Measurements from ENCODE around the gene BHLHE23. TPM values are rescaled to one million over a fixed set of nuclear protein-coding genes. Genes with fewer than 3 reads are reported as not detected.

Gene BHLHE23
- not detected for total RNA-seq

DNA sequence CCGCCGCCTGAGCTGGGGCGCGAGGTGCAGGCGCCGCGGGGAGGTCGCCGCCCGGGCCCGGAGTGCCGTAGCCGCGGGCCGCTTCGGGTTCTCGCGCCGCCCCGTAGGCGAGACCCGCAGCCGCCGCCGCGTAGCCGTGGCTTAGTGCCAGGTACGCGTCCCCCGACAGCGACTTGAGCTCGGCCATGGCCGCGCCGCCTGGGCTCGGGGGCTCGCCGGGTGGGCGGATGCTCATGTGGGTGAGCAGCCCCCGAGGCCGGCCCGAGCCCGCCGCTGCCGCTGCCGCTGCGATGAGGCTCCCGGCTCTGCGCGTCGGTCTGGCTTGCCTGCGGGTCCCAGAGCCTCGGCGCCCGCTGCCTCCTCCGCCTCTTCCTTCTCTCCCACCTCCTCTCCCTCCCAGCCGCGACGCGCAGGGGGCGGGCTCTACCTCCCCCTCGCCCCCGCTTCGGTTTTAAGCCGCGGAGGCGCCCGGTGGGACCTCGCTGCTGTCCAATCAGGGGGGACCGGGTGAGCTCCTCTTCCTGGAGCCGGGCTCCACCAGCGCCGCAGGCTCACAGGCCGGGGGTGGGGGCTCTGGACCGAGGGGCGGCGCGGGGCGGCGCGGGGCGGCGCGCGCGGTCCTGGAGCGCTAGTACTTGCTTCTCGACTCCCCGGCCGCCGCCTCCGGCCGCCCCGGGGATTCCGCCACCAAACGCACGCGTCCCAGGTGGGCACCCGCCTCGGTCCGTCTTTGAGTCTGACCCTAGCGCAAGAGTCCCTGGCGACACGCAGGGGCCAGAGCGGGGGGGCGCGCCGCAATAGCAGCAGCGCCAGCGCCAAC is at the start of gene BHLHE23:
BHLHE23 (minus strand) TSS at position 425 of the 820 bp plus-strand sequence; CDS start at position 235, 190 bp downstream.
- no peak within 1 kb of the TSS for H3K4me3 ChIP-seq
- no peaks in the 10 kb centered on the region for H3K36me3 ChIP-seq
- no peak for DNase-seq
- peaks cover 0 to 13% of the 10 kb centered on the region in 2 donors for H3K4me1 ChIP-seq
- H3K9me3 ChIP-seq, result no peaks in the 10 kb centered on the region
- H3K27me3 ChIP-seq, result peaks cover 23 to 71% of the 10 kb centered on the region in 2 donors
- H3K27ac ChIP-seq, result no peak within 1 kb of the TSS
- TF ChIP-seq, protein P1, sequence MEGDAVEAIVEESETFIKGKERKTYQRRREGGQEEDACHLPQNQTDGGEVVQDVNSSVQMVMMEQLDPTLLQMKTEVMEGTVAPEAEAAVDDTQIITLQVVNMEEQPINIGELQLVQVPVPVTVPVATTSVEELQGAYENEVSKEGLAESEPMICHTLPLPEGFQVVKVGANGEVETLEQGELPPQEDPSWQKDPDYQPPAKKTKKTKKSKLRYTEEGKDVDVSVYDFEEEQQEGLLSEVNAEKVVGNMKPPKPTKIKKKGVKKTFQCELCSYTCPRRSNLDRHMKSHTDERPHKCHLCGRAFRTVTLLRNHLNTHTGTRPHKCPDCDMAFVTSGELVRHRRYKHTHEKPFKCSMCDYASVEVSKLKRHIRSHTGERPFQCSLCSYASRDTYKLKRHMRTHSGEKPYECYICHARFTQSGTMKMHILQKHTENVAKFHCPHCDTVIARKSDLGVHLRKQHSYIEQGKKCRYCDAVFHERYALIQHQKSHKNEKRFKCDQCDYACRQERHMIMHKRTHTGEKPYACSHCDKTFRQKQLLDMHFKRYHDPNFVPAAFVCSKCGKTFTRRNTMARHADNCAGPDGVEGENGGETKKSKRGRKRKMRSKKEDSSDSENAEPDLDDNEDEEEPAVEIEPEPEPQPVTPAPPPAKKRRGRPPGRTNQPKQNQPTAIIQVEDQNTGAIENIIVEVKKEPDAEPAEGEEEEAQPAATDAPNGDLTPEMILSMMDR (IDR thresholded peaks at IDR 0.05), result no peak
- no peak for TF ChIP-seq POLR2A (IDR thresholded peaks at IDR 0.05)
- intact Hi-C loops (cut with DNase I; ENCODE audit: low total_unique reads), result loop anchor here (2.0 kb wide), 1 partner anchor 34 kb away; no protein-coding TSS in a partner anchor

DNA sequence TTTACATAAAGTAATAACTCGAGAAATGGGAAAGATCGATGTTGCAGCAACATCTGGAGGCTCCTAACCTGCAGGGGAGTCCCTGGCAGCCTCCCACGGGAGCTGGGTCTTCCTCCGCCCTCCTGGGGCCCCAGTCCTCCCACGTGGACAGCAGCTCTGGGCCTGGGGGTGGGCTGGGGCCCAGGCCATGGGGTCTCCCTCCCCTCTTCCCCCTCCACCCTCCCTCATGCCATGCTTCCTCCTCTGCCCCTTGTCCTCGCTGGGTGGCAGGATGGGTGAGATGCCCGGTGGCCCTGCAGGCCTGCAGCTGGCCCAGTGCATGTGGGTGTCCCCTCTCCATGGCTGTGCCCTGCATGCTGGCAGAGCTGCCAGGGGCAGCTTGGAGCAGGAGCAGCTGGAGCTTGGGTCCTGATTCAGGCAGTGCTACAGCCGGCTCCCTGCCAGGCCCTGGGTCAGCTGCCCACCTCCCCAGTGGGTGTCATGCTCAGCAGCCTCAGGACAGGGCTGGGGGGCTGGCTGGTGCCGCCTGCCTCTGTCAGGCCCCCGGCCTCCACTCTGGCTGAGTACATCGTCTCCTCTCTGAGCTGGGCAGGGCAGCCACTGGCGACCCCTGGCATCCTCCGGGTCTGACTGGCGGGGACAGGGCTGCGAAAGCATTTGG is 48.9 kb upstream of the BHLHE23 start:
- intact Hi-C loops (cut with DNase I; ENCODE audit: low total_unique reads), result no loop called here
- H3K27me3 ChIP-seq, result no peaks in the 10 kb centered on the region
- no peak for DNase-seq
- no peaks in the 10 kb centered on the region for H3K4me1 ChIP-seq
- H3K36me3 ChIP-seq, result no peaks in the 10 kb centered on the region
- H3K27ac ChIP-seq, result no peak overlapping the region
- TF ChIP-seq, protein P1 (IDR thresholded peaks at IDR 0.05), result no peak
- no peak for TF ChIP-seq POLR2A (IDR thresholded peaks at IDR 0.05)
- no peak overlapping the region for H3K4me3 ChIP-seq
- no peaks in the 10 kb centered on the region for H3K9me3 ChIP-seq

DNA sequence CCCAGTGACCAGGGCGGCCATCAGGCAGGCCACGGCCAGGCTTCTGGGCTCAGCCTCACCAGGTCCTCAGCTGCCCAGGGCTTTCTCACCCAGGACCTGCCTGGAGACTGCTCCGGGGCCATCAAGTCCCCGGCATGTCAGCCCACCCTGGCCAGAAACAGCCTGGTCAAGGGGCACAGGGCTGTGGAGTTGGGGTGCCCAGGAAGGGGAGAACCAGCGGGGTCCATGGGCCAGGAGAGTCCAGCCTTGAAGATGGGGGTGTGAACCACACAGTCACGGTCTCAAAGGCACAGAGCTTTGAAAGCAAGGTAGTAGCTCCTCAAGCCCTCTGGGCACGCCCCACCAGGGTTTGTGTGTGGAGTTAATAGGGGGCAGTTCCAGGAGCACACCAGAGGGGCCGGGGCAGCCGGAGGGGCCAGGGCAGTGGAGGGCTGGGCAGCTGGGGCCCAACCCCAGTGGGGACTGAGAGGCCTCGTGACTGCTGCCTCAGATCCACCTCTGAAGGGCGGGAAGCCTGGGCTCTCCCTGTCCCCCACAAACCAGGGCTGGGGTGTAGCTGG is 48.0 kb upstream of the BHLHE23 start:
- H3K36me3 ChIP-seq, result no peaks in the 10 kb centered on the region
- no peak overlapping the region for H3K4me3 ChIP-seq
- H3K9me3 ChIP-seq, result no peaks in the 10 kb centered on the region
- no peaks in the 10 kb centered on the region for H3K27me3 ChIP-seq
- no peak for TF ChIP-seq POLR2A (IDR thresholded peaks at IDR 0.05)
- TF ChIP-seq, protein P1 (IDR thresholded peaks at IDR 0.05), result no peak
- no peak for DNase-seq
- intact Hi-C loops (cut with DNase I; ENCODE audit: low total_unique reads), result no loop called here
- no peak overlapping the region for H3K27ac ChIP-seq
- H3K4me1 ChIP-seq, result no peaks in the 10 kb centered on the region

DNA sequence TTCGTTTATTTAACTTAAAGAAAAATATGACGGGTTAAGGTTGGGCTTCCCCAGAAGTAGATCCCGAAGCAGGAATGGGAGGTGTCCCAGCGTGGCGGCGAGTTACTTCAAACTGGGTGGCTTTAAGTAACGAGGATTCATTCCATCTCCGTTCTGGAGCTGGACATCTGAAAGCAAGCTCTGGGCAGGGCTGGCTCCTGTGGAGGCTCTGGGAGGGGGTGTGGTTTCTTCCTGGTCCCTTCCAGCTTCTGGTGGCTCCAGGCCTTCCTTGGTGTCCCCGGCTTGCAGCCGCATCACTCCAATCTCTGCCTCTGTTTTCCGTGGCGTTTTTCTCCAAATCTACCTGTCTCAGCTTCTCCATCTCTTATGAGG is 47.3 kb upstream of the BHLHE23 start:
- DNase-seq, result no peak
- H3K4me3 ChIP-seq, result no peak overlapping the region
- no peak overlapping the region for H3K27ac ChIP-seq
- H3K36me3 ChIP-seq, result no peaks in the 10 kb centered on the region
- TF ChIP-seq, protein P1 (IDR thresholded peaks at IDR 0.05), result no peak
- no peak for TF ChIP-seq POLR2A (IDR thresholded peaks at IDR 0.05)
- intact Hi-C loops (cut with DNase I; ENCODE audit: low total_unique reads), result no loop called here
- no peaks in the 10 kb centered on the region for H3K27me3 ChIP-seq
- no peaks in the 10 kb centered on the region for H3K4me1 ChIP-seq
- no peaks in the 10 kb centered on the region for H3K9me3 ChIP-seq

All from uterus (tissue), 4 donors.